Nephron (organoid): Measurements from ENCODE around the gene MX1.
A peak's percentile ranks its signal among the peaks of the same experiment; 100 is the strongest.

Experiments
- H3K27ac Mint-ChIP-seq, 3 experiments: 2 replicates each; pipeline ENCODE4 v1.8.0; 2020; ENCODE audit warnings: mixed read lengths in 3 of 3, mild to moderate bottlenecking in 2 of 3, moderate library complexity in 1 of 3
- H3K27me3 Mint-ChIP-seq: 2 replicates; pipeline ENCODE4 v1.8.0; 2021; ENCODE audit warnings: low read depth, mild to moderate bottlenecking, moderate library complexity, mixed read lengths
- H3K36me3 Mint-ChIP-seq: 2 replicates; pipeline ENCODE4 v1.8.0; 2020; ENCODE audit warnings: low read depth, mixed read lengths
- H3K4me1 Mint-ChIP-seq: 2 replicates; pipeline ENCODE4 v1.8.0; 2020; ENCODE audit warnings: mixed read lengths
- H3K4me3 Mint-ChIP-seq, 3 experiments: 2 replicates each; pipeline ENCODE4 v1.8.0; 2020; ENCODE audit warnings: mild to moderate bottlenecking in 3 of 3, mixed read lengths in 3 of 3, moderate library complexity in 2 of 3
- H3K9me3 Mint-ChIP-seq: 2 replicates; pipeline ENCODE4 v1.8.0; 2020; ENCODE audit warnings: mixed read lengths
- CTCF ChIP-seq, 3 experiments: fragments of 200-600 bp; sonication (generic); IDR thresholded peaks; one replicate each; pipeline ENCODE4 v1.5.0; 2021; ENCODE audit warnings: antibody characterized with exemption in 3 of 3; ENCODE audit not compliant: unreplicated experiment in 3 of 3

MX1 gene

GRCh38 chr21:41387042-41387819 is 38.8 kb upstream of the MX1 start:
- H3K4me3 Mint-ChIP-seq = no peak overlapping the region
- peaks cover 10% of the 10 kb centered on the region for H3K4me1 Mint-ChIP-seq
- H3K9me3 Mint-ChIP-seq = peaks cover 8% of the 10 kb centered on the region
- peaks cover 8% of the 10 kb centered on the region for H3K27me3 Mint-ChIP-seq
- no peak for TF ChIP-seq CTCF (IDR thresholded peaks at IDR 0.05; ENCODE audit: unreplicated experiment in 3 of 3)
- H3K36me3 Mint-ChIP-seq = no peaks in the 10 kb centered on the region
- peak overlapping the region; percentile 27 to 60 (median 57) for H3K27ac Mint-ChIP-seq

DNA sequence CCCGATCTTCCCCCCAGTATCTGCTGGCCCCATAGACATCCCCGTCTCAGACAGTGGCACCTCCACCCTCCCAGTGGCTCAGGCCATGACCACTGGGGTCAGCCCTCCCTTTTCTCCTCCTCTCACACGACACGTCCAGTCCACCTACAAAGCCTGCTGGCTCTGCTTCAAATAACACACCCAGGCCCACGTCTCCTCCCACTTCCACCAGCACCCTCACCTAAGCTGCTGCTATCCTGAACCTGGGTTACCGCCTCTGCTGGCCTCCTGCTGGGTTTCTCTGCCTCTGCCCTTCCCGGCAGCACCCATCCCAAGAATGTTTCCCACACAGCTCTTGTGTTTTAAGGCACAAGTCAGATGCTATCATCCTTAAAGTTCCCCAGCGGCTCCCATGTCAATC is 38.2 kb upstream of the MX1 start:
- H3K4me3 Mint-ChIP-seq = no peak overlapping the region
- peaks cover 10% of the 10 kb centered on the region for H3K4me1 Mint-ChIP-seq
- H3K27ac Mint-ChIP-seq = peak overlapping the region in 2 of 3 experiments; percentile 5 to 60
- H3K36me3 Mint-ChIP-seq = no peaks in the 10 kb centered on the region
- H3K27me3 Mint-ChIP-seq = peaks cover 8% of the 10 kb centered on the region
- no peak for TF ChIP-seq CTCF (IDR thresholded peaks at IDR 0.05; ENCODE audit: unreplicated experiment in 3 of 3)
- H3K9me3 Mint-ChIP-seq = peaks cover 8% of the 10 kb centered on the region

DNA sequence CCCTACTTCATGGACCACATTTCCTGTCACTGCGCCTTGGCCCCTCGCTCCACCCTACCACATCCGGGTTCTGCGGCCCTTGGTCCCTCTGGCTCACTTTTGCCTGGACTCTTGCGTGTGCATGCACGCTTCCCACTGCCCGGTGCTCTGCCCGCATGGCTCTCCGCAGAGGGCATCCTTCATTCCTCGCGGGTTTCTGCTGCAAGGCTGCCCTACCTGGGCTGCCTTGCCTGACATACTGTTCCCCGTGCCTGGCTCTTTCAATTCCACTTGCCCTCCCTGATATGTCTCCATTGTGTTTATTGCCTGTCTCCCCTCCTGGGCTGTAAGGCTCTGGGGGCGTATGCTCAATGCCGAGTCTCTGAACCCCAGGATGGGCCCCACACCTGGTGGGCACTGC is 37.8 kb upstream of the MX1 start:
- Mint-ChIP-seq H3K4me1 (peaks cover 11% of the 10 kb centered on the region), H3K27ac (no peak overlapping the region), H3K36me3 (no peaks in the 10 kb centered on the region), H3K4me3 (no peak overlapping the region), H3K9me3 (peaks cover 8% of the 10 kb centered on the region), H3K27me3 (peaks cover 8% of the 10 kb centered on the region)
- TF ChIP-seq CTCF (IDR thresholded peaks at IDR 0.05; ENCODE audit: unreplicated experiment in 3 of 3) = no peak

DNA sequence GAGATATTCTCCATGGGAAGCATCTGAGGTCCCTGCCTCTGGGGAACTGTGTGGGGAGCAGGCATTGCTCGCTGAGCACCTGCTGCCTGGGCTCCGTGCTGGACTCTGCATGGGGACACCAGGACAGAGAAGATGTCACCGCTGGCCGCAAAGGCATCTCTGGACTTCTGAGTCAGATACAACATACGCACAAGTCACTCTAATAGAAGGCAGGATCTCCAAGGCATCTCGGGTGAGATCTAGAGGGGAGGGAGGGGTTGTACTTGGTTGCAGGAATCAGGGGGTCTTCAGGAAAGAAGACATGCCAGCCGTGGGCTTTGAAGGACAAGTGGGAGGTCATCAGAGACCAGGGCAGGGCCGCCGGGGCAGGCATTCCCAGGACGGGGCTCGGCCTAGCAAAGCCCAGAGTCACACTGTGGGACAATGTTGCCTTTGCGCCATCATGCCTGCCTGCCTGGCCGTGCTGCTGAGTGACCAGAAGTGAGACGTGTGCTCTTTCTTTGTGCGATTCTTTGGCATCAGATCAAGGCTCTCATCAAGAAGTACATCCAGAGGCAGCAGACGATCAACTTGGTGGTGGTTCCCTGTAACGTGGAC is 35.9 kb upstream of the MX1 start:
- no peak overlapping the region for H3K27ac Mint-ChIP-seq
- peaks cover 14% of the 10 kb centered on the region for H3K4me1 Mint-ChIP-seq
- H3K9me3 Mint-ChIP-seq = peaks cover 8% of the 10 kb centered on the region
- no peaks in the 10 kb centered on the region for H3K36me3 Mint-ChIP-seq
- H3K4me3 Mint-ChIP-seq = no peak overlapping the region
- peaks cover 8% of the 10 kb centered on the region for H3K27me3 Mint-ChIP-seq
- TF ChIP-seq CTCF (IDR thresholded peaks at IDR 0.05; ENCODE audit: unreplicated experiment in 3 of 3) = no peak

GRCh38 chr21:41393876-41394465 is 32.1 kb upstream of the MX1 start:
- TF ChIP-seq CTCF (IDR thresholded peaks at IDR 0.05; ENCODE audit: unreplicated experiment in 3 of 3) = no peak
- no peaks in the 10 kb centered on the region for H3K36me3 Mint-ChIP-seq
- H3K4me3 Mint-ChIP-seq = no peak overlapping the region

More at GRCh38 chr21:41393876-41394465, 32.1 kb upstream of the MX1 start:
- Mint-ChIP-seq H3K27me3 (no peaks in the 10 kb centered on the region), H3K4me1 (peaks cover 4% of the 10 kb centered on the region), H3K27ac (no peak overlapping the region), H3K9me3 (peaks cover 3% of the 10 kb centered on the region)
